Measurements from ENCODE around the gene HSPA1B.
"Not testable (repeated sequence)": the region's sequence is repeated elsewhere in the genome, so short reads cannot be mapped to it uniquely, and the experiment has no call there.

The HSPA1B gene

DNA sequence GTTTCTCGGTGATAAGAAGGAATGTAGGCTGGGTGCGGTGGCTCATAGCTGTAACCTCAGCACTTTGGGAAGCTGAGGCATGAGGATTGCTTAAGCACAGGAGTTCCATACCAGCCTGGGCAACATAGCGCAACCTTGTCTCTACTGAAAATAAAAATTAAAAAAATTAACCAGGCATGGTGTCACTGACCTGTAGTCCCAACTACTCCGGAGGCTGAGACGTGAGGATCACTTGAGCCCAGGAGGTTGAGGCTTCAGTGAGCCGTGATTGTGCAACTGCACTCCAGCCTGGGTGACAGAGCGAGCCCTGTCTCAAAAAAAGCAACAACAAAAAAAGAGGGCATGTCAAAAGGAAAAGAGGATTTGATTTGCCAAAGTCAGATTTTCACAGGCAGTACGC, 31.2 kb downstream of the HSPA1B start:
- no peak for DNase-seq (ENCODE audit: low read depth in 3 of 3)

GRCh38 chr6:31859923-31860322, 32.4 kb downstream of the HSPA1B start:
- no peak for DNase-seq (ENCODE audit: low read depth in 3 of 3)

DNA sequence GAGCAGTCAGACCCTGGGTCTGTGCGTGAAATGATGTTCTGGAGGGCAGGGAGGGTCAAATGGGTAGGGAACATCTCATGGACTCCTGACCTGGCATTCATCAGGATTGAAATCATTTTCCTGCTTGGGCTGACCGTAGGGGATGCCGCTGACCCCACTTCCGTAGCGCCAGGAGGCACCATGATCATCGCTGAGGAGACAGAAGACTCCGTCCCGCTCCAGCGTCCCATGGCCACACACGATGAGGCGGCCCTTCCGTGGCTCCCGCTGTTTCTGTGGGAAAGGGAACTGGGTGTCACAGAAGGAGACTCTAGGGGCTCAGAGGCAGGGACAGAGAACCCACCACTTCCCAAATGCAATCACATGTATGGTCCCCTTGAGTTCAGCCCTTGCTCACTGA, 32.8 kb downstream of the HSPA1B start:
- no peak for DNase-seq (ENCODE audit: low read depth in 3 of 3)

DNA sequence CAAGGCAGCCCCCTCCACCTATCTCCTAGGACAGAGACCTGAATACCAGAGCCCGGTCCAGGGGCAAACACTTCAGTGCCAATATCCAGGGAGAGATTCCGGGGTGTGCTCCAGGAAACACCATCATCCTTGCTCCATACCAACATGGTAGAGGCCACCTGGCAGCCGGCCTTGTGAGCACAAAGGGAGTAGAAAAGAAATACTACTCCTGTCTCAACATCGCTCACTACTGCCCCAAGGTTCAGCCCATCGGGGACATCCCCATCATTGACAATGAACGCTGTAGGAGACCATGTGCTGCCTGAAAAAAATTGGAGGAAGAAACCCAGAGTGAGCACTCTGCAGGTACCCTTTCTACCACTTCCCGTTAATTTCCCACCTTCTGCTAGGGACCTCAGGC, 33.6 kb downstream of the HSPA1B start:
- DNase-seq (ENCODE audit: low read depth in 3 of 3) = no peak

DNA sequence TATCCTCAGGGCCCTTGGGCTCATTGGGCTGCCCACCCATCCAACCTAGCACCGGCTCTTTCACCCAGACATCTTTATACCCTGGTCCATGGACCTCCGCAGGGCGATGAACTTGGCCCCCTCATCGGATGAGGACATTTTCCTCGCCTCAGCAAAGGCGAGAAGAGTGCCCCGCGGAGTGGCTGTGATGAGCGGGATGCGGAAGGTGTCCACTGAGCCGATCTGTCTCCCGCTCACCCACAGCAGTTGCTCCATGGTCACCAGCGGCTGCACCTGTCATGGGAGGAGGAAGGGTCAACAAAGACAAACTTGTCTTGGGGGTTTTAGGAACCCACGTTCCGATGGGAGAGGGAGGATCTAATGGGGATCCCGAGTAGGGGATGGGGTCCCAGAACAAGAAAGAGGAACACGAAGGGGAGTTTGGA, 34.4 kb downstream of the HSPA1B start:
- no peak for DNase-seq (ENCODE audit: low read depth in 3 of 3)

GRCh38 chr6:31862344-31863235, 35.1 kb downstream of the HSPA1B start, which contains the start of gene NEU1:
Gene NEU1 (minus strand): TSS chr6:31862821. CDS start chr6:31862776, 45 bp downstream.
- DNase-seq (ENCODE audit: low read depth in 3 of 3) = peak; percentile 97 to 99 (median 99)

GRCh38 chr6:31864123-31864562, 36.6 kb downstream of the HSPA1B start:
- DNase-seq (ENCODE audit: low read depth in 3 of 3) = not testable (repeated sequence)

- no peak for DNase-seq (ENCODE audit: low read depth in 3 of 3)
These were observed 37.3 kb downstream of the HSPA1B start for GRCh38 chr6:31864818-31865204.

DNA sequence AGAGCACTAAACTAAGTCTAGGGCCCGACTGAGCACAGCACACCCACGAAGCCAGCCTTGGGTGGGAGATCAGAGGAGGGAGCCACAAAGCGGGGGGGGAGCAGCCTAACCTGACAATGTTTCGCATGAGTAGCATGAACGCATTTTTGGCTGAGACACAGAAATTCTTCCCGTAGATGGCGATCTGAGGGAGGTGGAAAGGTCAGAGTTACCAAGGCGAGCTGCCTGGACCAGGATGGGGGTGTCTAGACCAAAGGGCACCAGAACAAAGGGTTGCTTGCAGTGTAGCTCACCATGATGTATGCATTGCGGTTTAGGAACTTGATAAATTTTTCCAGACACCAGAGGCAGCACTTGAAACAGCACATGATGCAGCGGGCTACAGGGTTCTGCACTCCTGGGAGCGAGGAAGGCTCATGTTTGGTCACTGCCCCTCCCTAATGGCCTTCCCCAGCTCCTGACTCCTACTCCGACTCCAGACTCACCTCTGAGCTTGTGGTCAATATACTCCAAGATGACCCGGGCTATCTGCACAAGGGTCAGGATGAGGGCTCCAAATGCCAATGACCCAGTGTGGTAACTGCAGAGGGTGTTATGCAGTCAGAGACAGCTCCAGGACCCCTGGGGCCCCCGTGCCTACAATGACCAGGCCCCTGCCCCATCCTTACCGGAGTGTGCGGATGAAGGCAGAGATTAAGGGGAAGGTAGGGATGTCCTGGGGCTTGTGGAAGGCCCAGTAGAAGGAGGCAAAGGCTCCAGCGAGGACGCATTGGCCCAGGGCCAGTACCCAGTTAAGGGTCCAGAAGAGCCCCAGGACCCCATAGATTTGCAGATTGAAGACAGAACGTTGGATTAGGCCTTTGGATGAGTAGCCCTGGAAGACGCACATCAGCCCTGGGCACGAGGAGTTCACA, 37.9 kb downstream of the HSPA1B start:
- no peak for DNase-seq (ENCODE audit: low read depth in 3 of 3)

GRCh38 chr6:31868658-31868971, 41.1 kb downstream of the HSPA1B start:
- not testable (repeated sequence) for DNase-seq (ENCODE audit: low read depth in 3 of 3)

- DNase-seq (ENCODE audit: low read depth in 3 of 3) = no peak
These were observed 41.8 kb downstream of the HSPA1B start for GRCh38 chr6:31869343-31869742.

GRCh38 chr6:31870385-31870921, 42.9 kb downstream of the HSPA1B start:
- DNase-seq (ENCODE audit: low read depth in 3 of 3) = no peak

DNA sequence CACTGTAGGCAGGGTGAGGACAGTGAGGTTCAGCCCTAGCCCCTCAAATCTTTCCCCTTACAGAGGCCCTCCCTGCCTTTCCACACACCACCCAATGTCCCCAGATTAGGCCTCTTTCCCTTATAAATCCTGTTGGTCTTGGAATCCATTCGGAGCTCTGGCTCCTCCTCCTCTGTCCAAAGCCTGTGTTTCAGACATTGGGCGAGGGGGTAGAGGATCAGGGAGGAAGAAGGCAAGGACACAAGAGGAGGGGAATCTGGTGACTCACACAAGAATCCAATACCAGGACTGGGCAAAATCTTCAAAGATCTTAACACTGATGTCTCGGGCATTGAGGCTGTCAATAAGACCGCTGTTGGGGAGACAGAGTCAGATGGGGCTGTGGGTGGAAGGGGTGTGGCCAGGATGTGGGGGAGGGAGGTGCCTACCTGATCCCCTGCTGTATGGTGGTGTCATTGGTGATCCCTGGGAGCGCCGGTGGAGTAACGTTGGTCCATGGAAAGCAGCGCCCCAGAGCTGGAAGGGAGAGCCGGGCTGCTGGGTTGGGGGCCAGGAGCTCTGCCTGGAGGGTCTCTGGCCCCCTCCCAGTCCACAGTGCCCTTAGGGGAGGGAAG, 43.6 kb downstream of the HSPA1B start:
- no peak for DNase-seq (ENCODE audit: low read depth in 3 of 3)

DNA sequence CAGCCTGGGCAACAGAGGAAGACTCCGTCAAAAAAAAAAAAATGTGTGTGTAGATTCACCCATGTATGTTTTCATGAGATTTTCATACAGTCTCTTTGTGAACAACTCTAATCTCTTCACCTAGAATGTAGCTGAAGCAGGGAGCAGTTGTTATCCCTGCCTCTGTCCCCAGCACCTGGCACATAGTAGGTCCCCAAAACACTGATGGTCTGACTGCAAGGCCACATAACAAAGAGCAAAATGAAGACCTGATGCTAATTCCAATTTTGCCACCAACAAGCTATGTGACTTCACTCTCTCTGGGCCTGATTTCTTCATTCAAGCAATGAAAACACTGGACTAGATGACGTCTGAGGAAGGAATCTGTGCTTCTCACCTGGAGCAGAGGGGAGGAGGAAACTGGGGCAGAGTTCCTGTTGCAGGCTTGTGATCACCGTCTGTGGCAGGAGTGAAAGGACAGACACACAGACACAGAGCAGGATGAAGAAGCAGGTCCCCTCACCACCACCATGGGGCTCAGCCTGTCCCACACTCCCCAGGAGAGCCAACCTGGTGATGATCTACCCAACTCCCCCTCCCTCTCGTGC, 46.6 kb downstream of the HSPA1B start:
- DNase-seq (ENCODE audit: low read depth in 3 of 3) = no peak

GRCh38 chr6:31874836-31875572, 47.5 kb downstream of the HSPA1B start:
- DNase-seq (ENCODE audit: low read depth in 3 of 3) = no peak

GRCh38 chr6:31875877-31876276, 48.3 kb downstream of the HSPA1B start:
- DNase-seq (ENCODE audit: low read depth in 3 of 3) = no peak

- DNase-seq (ENCODE audit: low read depth in 3 of 3) = no peak
These were observed 48.8 kb downstream of the HSPA1B start for GRCh38 chr6:31876357-31876756.

DNA sequence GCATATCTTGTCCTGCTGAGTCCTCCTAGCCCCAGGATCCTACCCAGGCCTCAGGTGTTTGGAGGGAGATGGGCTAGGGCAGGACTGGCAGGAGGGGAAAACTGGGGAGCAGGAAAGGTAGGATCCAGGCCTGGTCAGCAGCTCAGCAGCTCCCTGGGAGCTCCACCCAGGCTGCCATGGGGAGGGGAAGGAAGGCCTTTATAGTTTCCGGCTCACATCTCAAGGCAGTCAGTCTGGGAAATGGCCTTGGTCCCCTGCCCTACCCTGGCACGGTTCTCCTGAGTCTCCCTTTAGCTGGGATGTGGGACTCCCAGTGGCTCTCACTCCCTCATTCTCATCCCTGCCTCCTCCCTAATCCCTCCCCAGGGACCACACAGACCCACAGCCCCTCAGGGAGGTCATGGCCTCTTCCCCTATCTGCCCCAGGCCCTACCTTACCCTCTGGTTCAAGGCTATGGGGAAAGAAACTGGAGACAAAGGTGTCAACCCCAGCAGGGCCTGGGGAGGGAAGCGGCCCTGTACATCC, 49.6 kb downstream of the HSPA1B start:
- DNase-seq (ENCODE audit: low read depth in 3 of 3) = no peak

DNA sequence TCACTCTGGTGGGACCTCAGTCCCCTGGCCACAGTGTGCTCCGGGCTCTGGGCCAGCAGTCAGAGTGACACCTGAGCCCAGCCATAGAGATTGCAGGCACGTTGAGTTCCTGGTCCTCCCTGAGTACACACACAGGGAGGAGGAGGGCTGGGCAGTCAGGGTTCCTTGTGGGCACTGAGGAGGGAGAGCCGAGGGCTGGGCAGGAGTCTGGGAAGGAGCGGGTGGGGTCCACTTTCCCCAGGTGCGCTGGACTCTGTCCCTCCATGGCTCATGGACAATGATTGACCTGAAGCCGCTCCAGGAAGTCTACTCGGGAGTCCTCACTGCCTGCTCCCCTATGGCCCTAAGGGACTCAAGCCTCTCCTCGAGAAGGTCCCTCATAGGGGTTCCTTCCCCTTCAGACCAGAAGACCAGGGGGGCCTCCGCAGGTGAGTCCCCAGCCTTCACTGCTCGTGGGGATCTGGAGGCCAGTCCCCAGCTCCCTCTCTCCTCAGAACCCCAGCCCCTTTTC, 50.2 kb downstream of the HSPA1B start:
- no peak for DNase-seq (ENCODE audit: low read depth in 3 of 3)

DNA sequence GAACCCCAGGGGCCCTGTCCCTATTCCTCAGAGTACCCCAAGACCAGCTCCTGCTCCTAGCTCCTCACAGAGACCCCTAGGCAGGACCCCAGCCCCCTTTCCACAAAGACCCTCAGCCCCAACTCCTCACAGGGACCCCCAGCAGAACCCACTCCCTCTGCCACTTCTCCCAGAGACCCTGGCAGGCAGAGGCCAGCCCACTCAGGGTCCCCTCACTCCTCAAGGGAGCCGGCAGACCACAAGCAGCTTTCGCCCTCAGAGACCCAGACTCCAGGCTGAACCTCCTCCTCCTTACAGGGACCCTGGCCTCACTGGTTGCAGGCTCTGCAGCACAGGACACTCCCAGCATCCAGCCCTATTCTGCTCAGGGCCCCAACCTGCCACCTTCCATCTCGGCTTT, 50.7 kb downstream of the HSPA1B start:
- no peak for DNase-seq (ENCODE audit: low read depth in 3 of 3)

Data from stimulated activated CD4-positive, alpha-beta T cell treated with anti-CD3 and anti-CD28 coated beads, TNF-alpha, amount 100 ng/mL, for 24 hours (primary cell).